CD14-positive monocyte (primary cell): ENCODE results near the gene CXCL17. TPM values are rescaled to one million over a fixed set of nuclear protein-coding genes. Genes with fewer than 3 reads are reported as not detected.

Experiments used
- DNase-seq, 3 donors: peaks; one replicate each; pipeline ENCODE4 v3.0.0-alpha.2; 2011 to 2022
- H2AFZ ChIP-seq: 2 replicates; pipeline ENCODE4 v1.6.0; 2012; ENCODE audit warnings: mild to moderate bottlenecking, low read depth, low read length, inconsistent platforms; ENCODE audit not compliant: insufficient read depth, poor library complexity, severe bottlenecking
- H3K27ac ChIP-seq, 2 donors: 1 replicate in 1 of 2; 2 replicates in 1 of 2; pipeline ENCODE4 v1.5.1; 2012 to 2013; ENCODE audit warnings: low read length in 2 of 2, control low read depth in 1 of 2, inconsistent platforms in 1 of 2, low read depth in 1 of 2, mild to moderate bottlenecking in 1 of 2
- H3K27me3 ChIP-seq, 2 donors: one replicate each; pipeline versions ENCODE4 v1.6.0 to v1.6.1; 2011 to 2013; ENCODE audit warnings: low read length in 2 of 2; ENCODE audit not compliant: control insufficient read depth in 2 of 2, insufficient read depth in 2 of 2
- H3K36me3 ChIP-seq, 2 donors: replicated peaks in 1 of 2; 1 replicate in 1 of 2; 2 replicates in 1 of 2; pipeline versions ENCODE4 v1.5.1 to v1.6.1; 2012 to 2013; ENCODE audit warnings: low read length in 2 of 2, control low read depth in 1 of 2, inconsistent platforms in 1 of 2, mild to moderate bottlenecking in 1 of 2; ENCODE audit not compliant: insufficient read depth in 2 of 2, control insufficient read depth in 1 of 2
- H3K4me1 ChIP-seq, 2 donors: 1 replicate in 1 of 2; 2 replicates in 1 of 2; pipeline versions ENCODE4 v1.5.1 to v1.6.1; 2012 to 2013; ENCODE audit warnings: low read length in 2 of 2, control low read depth in 1 of 2, inconsistent platforms in 1 of 2, mild to moderate bottlenecking in 1 of 2, moderate library complexity in 1 of 2; ENCODE audit not compliant: insufficient read depth in 2 of 2, control insufficient read depth in 1 of 2
- H3K4me2 ChIP-seq: replicated peaks from 2 replicates; pipeline ENCODE3; 2012; ENCODE audit warnings: low read length, moderate library complexity, mild to moderate bottlenecking; ENCODE audit not compliant: poor library complexity, severe bottlenecking; ENCODE audit errors: extremely low read depth
- H3K4me3 ChIP-seq, 3 experiments: fragments of 200-600 bp in 1 of 3; sonication (generic) in 1 of 3; replicated peaks in 1 of 3; 1 replicate in 2 of 3; 2 replicates in 1 of 3; pipeline ENCODE4 v1.5.1; 2011 to 2013; ENCODE audit warnings: low read length in 3 of 3, mild to moderate bottlenecking in 3 of 3, control low read depth in 2 of 3, low read depth in 2 of 3, inconsistent platforms in 1 of 3, moderate library complexity in 1 of 3
- H3K79me2 ChIP-seq: 2 replicates; pipeline ENCODE4 v1.6.0; 2012; ENCODE audit warnings: mild to moderate bottlenecking, control low read depth, inconsistent platforms, low read length, moderate library complexity; ENCODE audit not compliant: insufficient read depth
- H3K9ac ChIP-seq: 2 replicates; pipeline ENCODE4 v1.6.0; 2017; ENCODE audit warnings: low read length, mild to moderate bottlenecking; ENCODE audit not compliant: insufficient read depth, poor library complexity, severe bottlenecking
- H3K9me3 ChIP-seq, 2 donors: replicated peaks in 1 of 2; 1 replicate in 1 of 2; 2 replicates in 1 of 2; pipeline versions ENCODE4 v1.5.1 to v1.6.1; 2012 to 2013; ENCODE audit warnings: low read length in 2 of 2, control low read depth in 1 of 2; ENCODE audit not compliant: control insufficient read depth in 1 of 2, insufficient read depth in 1 of 2
- H4K20me1 ChIP-seq: 2 replicates; pipeline ENCODE4 v1.6.0; 2012; ENCODE audit warnings: mild to moderate bottlenecking, low read length, control low read depth, moderate library complexity; ENCODE audit not compliant: insufficient read depth
- H3K27ac Mint-ChIP-seq, 7 donors: one replicate each; pipeline ENCODE4 v1.8.0; 2020; ENCODE audit warnings: mild to moderate bottlenecking in 7 of 7, mixed read lengths in 7 of 7, moderate library complexity in 6 of 7, inconsistent platforms in 2 of 7
- H3K27me3 Mint-ChIP-seq, 3 donors: one replicate each; pipeline ENCODE4 v1.8.0; 2021 to 2022; ENCODE audit warnings: low read depth in 3 of 3, mild to moderate bottlenecking in 3 of 3, mixed read lengths in 3 of 3, moderate library complexity in 3 of 3, inconsistent platforms in 1 of 3
- H3K36me3 Mint-ChIP-seq, 2 donors: one replicate each; pipeline ENCODE4 v1.8.0; 2020; ENCODE audit warnings: mixed read lengths in 2 of 2, inconsistent platforms in 1 of 2, mild to moderate bottlenecking in 1 of 2
- H3K4me1 Mint-ChIP-seq: one replicate; pipeline ENCODE4 v1.8.0; 2020; ENCODE audit warnings: mild to moderate bottlenecking, mixed read lengths
- H3K4me3 Mint-ChIP-seq, 2 donors: one replicate each; pipeline ENCODE4 v1.8.0; 2020; ENCODE audit warnings: mild to moderate bottlenecking in 2 of 2, mixed read lengths in 2 of 2, moderate library complexity in 1 of 2
- H3K9me3 Mint-ChIP-seq, 7 donors: one replicate each; pipeline ENCODE4 v1.8.0; 2020 to 2022; ENCODE audit warnings: mixed read lengths in 7 of 7, mild to moderate bottlenecking in 6 of 7, moderate library complexity in 6 of 7, inconsistent platforms in 2 of 7
- WGBS: methylation state at CpG from one replicate; pipeline ENCODE4 v1.1.5; 2013; ENCODE audit warnings: missing lambda C conversion rate; ENCODE audit not compliant: insufficient coverage; 5-methylcytosine and 5-hydroxymethylcytosine counted together
- intact Hi-C, 2 donors: fragments of 100-400 bp; cut with micrococcal nuclease; formaldehyde crosslinking; loops; one replicate each; pipeline versions ENCODE4 v1.15.0 to v1.15.1; 2023
- polyA minus RNA-seq: library from RNA; depleted of rRNA, polyadenylated mRNA; stranded (reverse); fragments of >200 nt; gene quantifications from 2 replicates; pipeline ENCODE4 v1.2.3, GENCODE V29; 2012
- polyA plus RNA-seq, 3 donors: library from polyadenylated mRNA; depleted of rRNA in 1 of 3; unstranded in 2 of 3; stranded (reverse) in 1 of 3; fragments of 300-500 nt in 2 of 3; fragments of >200 nt in 1 of 3; fragmentation: Illumina TruSeq in 2 of 3; gene quantifications; 1 replicate in 2 of 3; 2 replicates in 1 of 3; pipeline ENCODE4 v1.2.3, GENCODE V29; 2012 to 2021
- total RNA-seq, 12 experiments: library from RNA in 1 of 12; stranded (reverse) in 1 of 12; fragments of 120-200 nt in 1 of 12; gene quantifications; one replicate each; pipeline ENCODE4 v1.2.4 and lab custom pipeline; 2013 to 2026; ENCODE audit warnings: mixed read lengths in 6 of 12, inconsistent platforms in 1 of 12
- TF ChIP-seq, protein P1 (sequence below): fragments of 200-600 bp; IDR thresholded peaks from one replicate; pipeline ENCODE4 v1.8.0; 2022; ENCODE audit warnings: antibody characterized with exemption, mild to moderate bottlenecking

CXCL17 gene, protein sequence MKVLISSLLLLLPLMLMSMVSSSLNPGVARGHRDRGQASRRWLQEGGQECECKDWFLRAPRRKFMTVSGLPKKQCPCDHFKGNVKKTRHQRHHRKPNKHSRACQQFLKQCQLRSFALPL
- not detected for total RNA-seq (2013)
- polyA plus RNA-seq (not detected), polyA minus RNA-seq (not detected in 2 replicates), total RNA-seq (lab: John Stamatoyannopoulos, UW) (0 to 0.92 (median 0) reads per million in 11 experiments)

DNA sequence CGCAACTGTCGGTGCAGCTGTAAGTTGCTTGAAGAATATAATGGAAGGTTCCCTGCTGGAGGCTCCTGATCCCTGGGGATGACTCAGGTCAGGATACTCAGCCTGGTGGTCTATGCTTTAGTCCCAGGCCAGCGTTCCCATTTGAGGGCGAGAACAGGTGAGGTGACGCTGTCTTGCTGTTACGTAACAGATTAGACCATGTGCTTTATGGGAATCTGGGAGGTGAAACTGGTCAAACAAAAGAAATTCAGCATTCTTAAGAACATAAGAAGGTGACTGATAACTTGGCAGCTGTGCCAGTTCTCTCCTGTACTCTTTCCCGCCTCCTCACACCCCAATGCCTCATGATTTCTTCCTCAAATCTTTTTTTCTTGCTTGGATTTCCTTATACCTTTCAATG lies at the start of gene CXCL17:
TSS of gene CXCL17 (minus strand) at position 114 of the 400 bp plus-strand sequence. CDS start 114 bp downstream, outside the sequence.
- no peak within 1 kb of the TSS for H3K9ac ChIP-seq

DNA sequence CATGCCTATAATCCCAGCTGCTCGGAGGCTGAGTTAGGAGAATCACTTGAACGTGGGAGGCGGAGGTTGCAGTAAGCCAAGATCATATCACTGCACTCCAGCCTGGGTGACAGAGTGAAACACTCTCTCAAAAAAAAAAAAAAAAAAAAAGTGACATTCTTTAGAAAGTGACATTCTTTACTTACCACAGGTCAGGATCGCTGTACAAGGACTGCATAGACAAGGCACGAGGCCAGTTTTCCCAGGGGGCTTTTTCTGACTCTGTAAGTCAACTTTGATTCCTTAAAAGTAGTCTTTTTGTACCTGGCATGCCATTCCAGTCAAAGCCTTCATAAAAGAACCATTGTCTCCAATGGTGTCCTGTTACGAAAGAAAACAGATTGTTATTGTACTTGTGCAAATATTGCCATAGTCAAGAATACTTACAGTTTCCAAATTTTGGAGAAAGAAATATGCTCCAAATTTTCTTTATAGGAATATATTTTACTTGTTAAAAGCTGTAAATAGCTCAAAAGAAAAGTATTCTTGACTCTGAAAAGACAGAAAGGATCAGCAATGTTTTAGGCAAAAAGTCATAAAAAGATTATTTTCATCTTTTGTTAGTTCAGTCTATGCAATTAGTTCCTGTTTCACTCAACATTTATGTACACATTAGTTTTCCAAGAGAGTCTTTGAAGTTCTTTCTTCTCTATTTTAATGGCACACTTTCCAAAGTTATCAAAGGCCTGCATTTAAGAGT lies 46.2 kb upstream of the CXCL17 start:
- DNase-seq = no peak
- TF ChIP-seq, protein P1, sequence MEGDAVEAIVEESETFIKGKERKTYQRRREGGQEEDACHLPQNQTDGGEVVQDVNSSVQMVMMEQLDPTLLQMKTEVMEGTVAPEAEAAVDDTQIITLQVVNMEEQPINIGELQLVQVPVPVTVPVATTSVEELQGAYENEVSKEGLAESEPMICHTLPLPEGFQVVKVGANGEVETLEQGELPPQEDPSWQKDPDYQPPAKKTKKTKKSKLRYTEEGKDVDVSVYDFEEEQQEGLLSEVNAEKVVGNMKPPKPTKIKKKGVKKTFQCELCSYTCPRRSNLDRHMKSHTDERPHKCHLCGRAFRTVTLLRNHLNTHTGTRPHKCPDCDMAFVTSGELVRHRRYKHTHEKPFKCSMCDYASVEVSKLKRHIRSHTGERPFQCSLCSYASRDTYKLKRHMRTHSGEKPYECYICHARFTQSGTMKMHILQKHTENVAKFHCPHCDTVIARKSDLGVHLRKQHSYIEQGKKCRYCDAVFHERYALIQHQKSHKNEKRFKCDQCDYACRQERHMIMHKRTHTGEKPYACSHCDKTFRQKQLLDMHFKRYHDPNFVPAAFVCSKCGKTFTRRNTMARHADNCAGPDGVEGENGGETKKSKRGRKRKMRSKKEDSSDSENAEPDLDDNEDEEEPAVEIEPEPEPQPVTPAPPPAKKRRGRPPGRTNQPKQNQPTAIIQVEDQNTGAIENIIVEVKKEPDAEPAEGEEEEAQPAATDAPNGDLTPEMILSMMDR = no peak
- no peak overlapping the region for H3K4me3 Mint-ChIP-seq
- H3K36me3 ChIP-seq = no peaks in the 10 kb centered on the region
- intact Hi-C loops = no loop called here
- no peaks in the 10 kb centered on the region for H3K79me2 ChIP-seq
- no peak overlapping the region for H3K4me2 ChIP-seq
- no peaks in the 10 kb centered on the region for H3K9me3 Mint-ChIP-seq
- H3K27ac Mint-ChIP-seq = no peak overlapping the region
- H4K20me1 ChIP-seq = no peaks in the 10 kb centered on the region
- H3K27ac ChIP-seq = no peak overlapping the region
- no peaks in the 10 kb centered on the region for H3K4me1 ChIP-seq
- WGBS = 71% methylated on average over 1 of the region's 6 CpGs
- peaks cover 1 to 11% (median 4%) of the 10 kb centered on the region in 3 donors for H3K27me3 Mint-ChIP-seq
- H3K27me3 ChIP-seq = peaks cover 0 to 2% of the 10 kb centered on the region in 2 donors
- no peak overlapping the region for H3K9ac ChIP-seq
- no peaks in the 10 kb centered on the region for H3K4me1 Mint-ChIP-seq
- no peaks in the 10 kb centered on the region for H3K9me3 ChIP-seq
- no peaks in the 10 kb centered on the region for H3K36me3 Mint-ChIP-seq
- no peak overlapping the region for H3K4me3 ChIP-seq
- H2AFZ ChIP-seq = no peak overlapping the region

More for the DNA sequence above, at the start of gene CXCL17:
- Histone ChIP-seq H3K4me1 (peaks cover 0 to 6% of the 10 kb centered on the region in 2 donors), H3K36me3 (no peaks in the 10 kb centered on the region), H3K27me3 (peaks cover 0 to 3% of the 10 kb centered on the region in 2 donors), H3K27ac (no peak within 1 kb of the TSS), H3K9me3 (no peaks in the 10 kb centered on the region), H3K4me2 (no peak within 1 kb of the TSS), H3K4me3 (no peak within 1 kb of the TSS), H4K20me1 (no peaks in the 10 kb centered on the region), H3K79me2 (no peaks in the 10 kb centered on the region), H2AFZ (no peak within 1 kb of the TSS)
- no peak for DNase-seq
- Mint-ChIP-seq H3K27ac (peak within 1 kb of the TSS in 1 of 7 donors; percentile 44), H3K9me3 (no peaks in the 10 kb centered on the region), H3K27me3 (peaks cover 7 to 14% (median 8%) of the 10 kb centered on the region in 3 donors), H3K36me3 (no peaks in the 10 kb centered on the region), H3K4me3 (peak within 1 kb of the TSS in 1 of 2 donors; percentile 18), H3K4me1 (peaks cover 12% of the 10 kb centered on the region)
- TF ChIP-seq, protein P1 = no peak
- intact Hi-C loops = no loop called here
- WGBS = 96% methylated on average over 3 of the region's 7 CpGs
